CD4-positive, alpha-beta T cell treated with Interferon gamma for 1 hour (primary cell): ENCODE data around the gene PDP2.
A peak's percentile ranks its signal among the peaks of the same experiment; 100 is the strongest.
"Not testable (repeated sequence)": the region's sequence is repeated elsewhere in the genome, so short reads cannot be mapped to it uniquely, and the experiment has no call there.

Source experiments
- DNase-seq: peaks from one replicate; pipeline ENCODE4 v3.0.0-alpha.2; 2020

The PDP2 gene

DNA sequence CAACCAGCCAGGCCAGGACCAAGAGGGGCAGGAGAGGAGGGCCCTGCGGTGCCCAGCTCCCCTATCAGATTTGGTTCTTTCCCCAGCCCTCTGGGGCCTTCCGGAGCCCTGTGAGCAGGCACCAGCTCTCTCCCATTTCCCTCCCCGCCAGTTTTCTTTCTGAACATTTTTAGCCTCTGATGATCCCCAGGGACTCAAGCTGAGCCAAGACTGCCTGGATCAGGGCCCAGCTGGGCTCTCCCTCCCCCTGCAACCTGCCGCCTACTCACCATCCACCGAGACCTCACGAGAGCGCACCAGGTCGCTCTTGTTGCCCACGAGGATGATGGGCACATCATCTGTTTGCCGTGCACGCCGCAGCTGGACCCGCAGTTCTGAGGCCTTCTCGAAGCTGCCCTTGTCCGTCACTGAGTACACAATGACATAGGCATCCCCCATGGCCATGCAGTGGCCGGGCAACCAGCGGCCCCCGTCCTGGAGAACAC, 43.0 kb downstream of the PDP2 start:
- DNase-seq: no peak

DNA sequence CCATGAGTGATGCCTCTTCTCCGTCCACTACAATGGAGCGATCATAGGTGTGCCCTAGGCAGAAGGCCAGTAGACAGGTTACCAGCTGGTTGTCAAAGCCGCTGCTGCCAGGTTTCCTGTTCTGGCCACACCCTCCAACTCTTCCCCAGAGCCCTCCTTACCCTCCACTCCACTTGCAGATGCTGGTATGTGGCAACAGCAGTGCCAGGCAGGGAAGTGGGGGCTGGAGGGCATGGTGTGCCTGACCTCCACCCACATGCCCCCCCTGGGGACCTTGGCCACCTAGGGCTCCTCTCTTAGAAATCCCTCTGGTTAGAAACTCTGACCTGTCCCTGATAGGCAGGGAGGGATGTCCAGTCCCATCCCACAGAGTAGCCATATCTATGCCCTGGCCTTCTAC, 43.6 kb downstream of the PDP2 start:
- no peak for DNase-seq

DNA sequence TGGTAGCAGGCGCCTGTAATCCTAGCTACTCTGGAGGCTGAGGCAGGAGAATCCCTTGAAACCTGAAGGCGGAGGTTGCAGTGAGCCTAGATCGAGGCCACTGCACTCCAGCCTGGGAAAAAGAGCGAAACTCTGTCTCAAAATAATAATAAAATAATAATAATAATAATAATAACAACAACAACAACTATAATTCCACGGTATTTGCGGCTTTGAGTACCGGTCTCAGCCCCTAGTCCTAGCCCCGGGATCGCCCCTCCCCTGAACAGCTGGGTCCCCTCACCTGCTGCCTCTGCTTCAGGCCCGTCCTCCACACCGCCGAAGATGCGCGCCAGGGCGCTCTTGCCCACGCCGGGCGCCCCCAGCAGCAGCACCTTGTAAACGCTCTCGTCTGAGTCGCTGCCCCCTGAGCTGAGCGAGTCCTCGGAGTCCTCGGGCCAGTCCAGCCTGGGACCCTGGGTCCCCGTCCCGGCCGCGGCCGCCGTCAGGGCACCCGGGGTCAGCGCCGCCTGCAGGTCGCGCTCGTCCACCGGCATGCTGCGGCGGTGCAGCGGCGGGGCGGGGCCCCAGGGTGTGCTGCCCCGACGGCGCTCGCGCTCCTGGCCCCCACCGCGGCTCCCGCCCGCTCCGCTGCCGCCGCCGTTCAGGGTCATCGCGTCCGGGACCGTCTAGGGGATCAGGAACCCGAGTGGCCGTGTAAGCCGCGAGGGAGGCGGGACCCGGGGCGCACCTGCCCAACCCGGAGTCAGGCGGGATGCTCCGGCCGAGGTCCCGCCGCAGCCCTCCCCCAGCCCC, 44.4 kb downstream of the PDP2 start:
- peak; percentile 28 for DNase-seq

DNA sequence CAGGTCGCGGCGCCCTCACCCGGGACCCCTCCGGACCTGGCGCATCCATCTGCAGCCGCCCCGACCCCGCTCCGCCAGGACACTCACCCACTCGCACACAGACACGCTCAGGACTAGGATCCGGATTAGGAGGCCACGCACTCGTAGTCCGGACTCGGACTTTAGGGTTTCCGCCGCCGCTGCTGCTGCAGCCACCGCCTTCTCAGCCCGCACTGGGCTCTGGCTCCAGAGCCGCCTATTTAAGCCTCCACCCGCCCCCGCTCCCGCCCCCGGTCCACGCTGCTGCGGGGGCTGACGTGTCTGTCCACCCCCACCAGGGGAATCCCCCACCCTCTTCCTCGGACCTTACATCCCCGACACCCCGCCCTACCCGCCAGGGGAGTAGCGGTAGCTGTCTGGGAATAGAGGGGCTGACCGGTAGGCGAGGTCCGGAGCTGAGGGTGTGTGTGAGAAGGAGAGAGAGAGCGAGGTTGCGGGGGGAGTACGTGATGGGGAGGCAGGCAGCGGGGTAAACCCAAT, 45.1 kb downstream of the PDP2 start, which contains the start of gene RRAD:
Gene RRAD, minus strand, starts transcription at position 214 of the 519 bp plus-strand sequence. CDS start 356 bp downstream, outside the sequence.
- peak; percentile 43 for DNase-seq

DNA sequence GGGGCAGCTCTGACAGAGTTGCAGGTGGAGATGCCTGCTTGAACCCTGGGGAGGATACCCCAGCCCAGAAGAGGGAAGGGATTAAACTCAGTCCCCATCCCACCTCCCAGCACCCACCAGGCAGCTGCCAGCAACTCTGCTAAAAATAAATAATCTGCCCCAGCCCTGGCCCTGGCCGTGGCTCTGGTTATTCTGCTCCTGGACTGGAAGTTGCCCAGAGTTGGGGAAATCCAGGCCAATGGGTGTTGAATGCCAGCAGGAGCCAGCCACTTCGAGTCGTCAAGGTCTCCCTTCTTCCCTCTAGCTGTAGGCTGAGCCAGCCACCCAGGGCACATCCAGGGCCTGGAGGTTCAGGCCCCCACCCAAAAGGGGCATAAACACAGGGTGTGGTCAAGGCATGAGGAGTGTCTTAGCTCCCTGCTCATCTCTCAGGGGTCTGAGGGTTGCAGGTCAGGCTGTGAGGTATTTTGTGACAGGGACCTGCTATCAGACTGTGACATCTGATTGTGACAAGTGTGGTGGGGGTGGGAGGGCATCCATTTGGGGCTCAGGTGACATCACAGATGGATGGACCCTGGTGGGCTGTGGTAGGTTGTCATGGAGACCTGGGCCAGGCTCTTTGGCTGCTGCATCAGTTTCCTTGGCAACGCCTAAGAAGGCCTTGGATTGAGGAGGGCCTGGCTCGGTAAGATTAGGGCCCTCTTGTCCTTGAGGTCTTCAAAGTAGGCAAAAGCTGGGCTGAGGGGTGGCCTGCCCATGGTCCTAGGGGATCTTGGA, 46.0 kb downstream of the PDP2 start:
- DNase-seq: no peak

DNA sequence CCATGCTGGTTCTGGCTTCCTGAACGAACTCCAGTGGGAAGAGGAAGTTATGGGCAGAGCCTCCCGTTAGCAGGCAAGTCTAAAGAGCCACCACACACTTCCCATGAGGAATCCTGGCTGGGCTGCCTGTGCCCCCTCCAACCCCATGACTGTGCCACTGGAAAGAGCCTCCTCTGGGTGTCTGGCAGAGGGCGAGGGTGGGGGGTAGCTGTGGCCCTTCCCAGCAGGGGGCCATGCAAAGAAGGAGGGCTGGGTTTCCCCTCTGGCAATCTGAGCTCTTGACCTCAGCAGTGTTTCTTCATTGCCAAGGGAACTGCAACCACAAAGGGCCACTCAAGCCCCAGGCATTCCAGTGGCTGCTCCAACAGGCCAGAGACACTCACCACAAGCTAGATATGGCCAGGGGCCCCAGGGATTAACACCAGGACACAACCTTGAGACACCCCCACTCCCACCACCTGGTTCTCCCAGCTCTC, 46.7 kb downstream of the PDP2 start:
- peak; percentile 14 for DNase-seq

DNA sequence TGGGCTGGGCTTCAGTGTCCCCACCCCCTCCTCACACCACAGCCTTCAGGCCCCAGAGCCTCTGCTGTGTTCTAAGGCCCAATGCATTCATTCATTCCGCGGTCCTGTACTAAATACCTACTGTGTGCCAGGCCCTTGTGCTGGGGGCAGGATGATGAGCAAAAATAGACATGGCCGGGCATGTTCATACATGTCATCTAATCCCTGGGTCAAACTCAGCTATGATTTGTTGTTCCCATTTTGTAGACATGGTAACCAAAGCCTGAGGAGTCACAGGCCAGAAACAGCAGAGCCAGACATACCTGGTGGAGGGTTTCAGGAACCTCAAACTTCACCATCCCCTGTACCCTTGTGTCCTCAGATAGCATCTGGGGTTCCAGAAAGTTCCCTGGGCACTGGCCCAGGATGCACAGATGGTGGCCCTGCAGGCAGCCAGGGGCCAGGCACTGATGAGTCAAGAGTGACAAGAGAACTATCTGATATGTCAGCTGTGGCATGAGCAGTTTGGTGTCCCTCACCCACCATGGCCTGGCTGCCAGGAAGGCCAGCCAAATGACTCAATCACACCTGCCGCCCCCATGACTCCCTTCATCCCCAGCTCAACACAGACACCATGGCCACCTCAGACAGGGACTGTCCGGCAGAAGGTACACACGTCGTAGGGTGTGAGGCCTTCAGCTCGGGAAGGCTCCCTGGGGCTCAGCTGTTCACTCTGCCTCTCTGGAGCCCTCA, 47.8 kb downstream of the PDP2 start:
- DNase-seq: no peak

DNA sequence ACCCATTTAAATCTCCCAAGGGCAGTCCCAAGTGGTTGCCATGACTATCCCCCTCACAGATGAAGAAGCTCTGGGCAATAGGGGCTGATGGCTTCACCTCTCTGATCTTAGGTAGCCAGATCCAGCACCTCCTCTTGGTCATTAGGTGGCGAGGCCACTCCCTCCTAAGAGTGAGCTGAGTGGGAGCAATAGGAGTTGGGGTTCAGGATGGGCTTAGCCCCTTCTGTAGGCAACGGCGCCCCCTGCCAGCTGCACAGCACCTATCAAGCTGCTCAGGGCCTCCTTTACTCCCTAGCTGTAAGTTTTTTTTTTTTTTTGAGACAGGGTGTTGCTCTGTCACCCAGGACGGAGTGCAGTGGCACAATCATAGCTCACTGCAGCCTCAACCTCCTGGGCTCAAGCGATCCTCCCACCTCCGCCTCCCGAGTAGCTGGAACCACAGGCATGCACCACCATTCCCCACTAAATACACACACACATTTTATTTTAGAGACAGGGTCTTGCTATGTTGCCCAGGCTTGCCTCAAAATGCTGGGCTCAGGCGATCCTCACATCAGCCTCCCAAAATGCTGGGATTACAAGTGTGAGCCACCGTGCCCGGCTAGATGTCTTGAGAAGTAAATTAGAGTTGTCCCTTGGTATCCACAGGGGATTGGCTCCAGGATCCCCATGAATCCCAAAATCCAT, 48.5 kb downstream of the PDP2 start:
- peak; percentile 14 for DNase-seq

DNA sequence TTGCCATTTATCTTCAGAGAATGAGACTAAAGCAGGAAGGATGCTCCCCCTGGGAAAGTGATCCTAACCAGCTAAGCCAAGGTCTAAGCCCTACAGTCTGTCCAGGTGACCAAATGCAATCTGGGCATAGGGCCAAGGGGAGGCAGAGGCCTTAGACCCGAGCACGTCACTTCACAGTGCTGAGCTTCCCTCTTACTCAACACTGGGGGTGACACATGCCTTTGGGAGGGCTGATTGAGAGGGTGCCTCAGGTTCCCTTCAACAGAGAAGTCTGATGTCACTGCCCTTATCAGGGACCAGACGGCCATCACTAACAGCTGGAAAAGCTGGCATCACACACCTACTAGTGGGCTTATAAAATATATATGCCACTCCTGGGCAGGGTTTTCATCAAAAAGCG, 49.9 kb downstream of the PDP2 start:
- no peak for DNase-seq

DNA sequence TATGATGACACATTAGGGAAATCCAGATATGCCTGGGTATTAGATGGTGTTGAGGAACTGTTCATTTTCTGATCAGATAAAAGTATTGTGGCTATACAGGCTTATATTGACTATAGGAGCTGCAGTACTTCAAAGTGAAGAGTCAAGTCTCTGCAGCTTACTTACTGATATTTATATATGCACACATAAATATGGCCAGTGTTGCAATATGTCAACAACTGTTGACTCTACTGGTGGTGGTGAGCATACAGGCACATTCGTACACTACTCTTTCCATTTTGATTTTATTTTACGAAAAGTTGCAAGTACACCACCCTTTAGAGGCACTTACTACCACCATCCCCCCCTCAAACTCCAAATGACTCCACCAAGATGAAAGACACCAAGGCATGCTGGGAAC, 51.4 kb downstream of the PDP2 start:
- no peak for DNase-seq

DNA sequence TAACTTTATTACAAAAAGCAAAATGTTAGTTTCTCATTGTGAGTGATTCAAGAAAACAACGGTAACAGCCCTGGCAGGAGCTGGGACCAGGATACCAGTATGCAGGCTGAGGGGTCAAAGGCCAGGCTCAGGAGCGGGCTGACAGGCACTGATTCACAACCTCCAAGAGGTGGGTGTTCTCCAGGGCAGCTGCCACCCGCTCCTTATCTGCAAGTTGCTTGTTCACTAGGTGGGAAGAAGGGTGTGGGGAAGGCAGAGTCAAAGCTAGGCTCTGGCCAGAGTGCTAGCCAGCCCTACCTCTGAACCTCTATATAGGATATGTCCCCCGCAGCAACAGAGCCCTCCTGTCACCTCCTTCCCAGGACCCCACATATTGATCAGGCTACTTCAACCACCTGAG, 51.8 kb downstream of the PDP2 start:
- no peak for DNase-seq

DNA sequence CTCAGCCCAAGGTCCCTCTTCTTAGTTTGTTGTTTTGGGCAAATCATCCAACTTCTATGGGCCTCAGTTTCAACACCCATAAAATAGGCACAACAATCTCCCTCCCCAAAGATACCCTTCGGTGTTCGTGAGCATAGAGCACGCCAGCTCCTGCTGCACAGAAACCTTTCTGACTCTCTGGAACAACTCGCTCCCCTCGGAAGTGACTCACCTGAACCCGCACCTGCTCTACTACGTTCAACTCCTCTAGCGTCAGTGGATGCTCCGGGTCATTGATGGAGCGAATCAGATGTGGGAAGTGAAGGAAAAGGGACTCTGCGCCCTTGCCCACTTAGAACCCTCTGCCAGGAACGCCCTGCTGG, 53.4 kb downstream of the PDP2 start:
- DNase-seq: no peak

DNA sequence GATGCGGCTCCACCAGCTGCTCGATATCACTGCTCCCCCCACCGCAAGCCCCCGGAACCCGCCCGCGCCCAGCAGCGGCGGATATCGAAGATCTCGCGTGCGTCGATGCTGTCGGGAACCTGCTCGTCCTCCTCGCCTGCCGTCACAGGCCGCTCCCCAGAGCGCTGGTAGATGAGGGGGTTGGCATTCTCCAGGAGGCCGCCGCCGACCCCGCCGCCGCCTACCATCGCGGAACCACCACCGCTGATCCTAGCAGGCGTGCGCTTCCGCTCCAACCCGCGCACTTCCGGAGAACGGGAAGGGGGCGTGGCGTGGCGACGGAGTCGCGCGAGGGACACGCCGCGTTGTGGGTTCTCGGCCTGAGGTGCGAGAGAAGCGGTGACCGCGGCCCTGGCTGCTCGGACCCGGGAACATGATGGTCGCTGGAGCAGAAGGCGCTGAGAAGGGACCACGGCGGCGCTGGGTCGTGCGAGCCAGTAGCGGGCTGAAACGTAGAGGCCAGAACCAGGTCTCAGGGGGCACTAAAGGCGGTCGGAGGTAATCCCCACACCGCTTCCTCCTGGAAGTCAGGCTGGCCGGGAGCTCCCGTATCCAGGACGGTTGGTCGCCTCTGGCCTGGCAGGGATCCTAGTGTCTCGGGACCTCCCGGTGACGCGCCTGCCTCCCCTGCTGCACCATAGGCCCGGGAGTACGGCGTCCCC, 54.0 kb downstream of the PDP2 start, which contains the start of gene CIAO2B:
Gene CIAO2B, minus strand, starts transcription at position 265 of the 701 bp plus-strand sequence. Its CDS starts 38 bp downstream, at position 227.
- DNase-seq: peak; percentile 86

DNA sequence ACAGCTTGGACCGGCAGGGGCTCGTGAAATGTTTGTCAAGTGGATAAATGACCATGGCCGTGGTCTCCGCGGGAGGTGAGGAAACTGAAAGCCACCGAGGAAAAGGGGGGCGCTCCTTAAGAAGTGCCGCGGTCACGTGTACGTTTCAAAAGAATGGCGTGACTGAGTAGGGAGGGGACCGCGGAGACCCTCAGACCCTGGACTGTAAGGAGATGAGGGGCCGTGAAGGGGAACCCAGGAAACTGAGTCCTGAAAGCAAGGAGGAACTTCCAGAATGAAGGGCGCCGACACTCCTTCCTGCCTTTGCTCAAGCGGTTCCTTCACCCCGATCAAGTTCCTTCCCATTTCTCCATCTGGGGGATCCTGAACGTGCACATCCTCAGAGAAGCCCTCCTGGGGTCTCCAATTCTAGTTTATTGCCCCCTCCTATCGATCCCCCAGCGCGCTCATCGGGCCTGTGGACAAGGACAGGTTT, 54.6 kb downstream of the PDP2 start:
- not testable (repeated sequence) for DNase-seq

DNA sequence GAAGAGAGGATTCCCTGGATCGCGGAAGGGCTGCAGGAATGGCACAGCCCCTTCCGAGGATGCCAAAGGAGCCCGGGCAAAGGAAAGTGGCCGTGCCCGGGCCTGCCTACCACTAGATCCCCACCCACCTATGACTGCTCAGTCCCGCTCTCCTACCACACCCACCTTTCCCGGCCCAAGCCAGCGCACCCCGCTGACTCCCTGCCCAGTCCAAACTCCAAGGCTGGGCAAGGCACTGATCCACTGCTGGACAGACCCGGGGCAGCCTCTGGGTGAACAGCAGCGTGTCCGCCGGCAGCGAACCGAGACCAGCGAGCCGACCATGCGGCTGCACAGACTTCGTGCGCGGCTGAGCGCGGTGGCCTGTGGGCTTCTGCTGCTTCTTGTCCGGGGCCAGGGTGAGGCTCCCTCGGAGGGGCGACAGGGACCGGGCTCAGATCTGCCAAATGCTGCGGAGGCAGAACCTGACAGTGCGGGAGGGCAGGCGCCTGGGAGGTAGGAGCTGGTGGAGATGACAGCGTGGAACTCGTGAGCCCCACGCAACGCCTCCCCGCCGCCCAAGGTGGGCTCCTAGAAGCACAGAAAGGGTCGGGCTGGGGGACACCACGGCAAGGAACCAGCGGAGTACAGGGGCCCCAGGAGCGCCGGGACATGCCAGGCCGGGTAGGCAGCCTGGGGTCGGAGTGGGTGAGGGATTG, 55.1 kb downstream of the PDP2 start, which contains the start of gene CES2:
Gene CES2, plus strand, starts transcription at position 203 of the 698 bp plus-strand sequence. Its CDS starts 120 bp downstream, at position 323.
- DNase-seq: no peak

DNA sequence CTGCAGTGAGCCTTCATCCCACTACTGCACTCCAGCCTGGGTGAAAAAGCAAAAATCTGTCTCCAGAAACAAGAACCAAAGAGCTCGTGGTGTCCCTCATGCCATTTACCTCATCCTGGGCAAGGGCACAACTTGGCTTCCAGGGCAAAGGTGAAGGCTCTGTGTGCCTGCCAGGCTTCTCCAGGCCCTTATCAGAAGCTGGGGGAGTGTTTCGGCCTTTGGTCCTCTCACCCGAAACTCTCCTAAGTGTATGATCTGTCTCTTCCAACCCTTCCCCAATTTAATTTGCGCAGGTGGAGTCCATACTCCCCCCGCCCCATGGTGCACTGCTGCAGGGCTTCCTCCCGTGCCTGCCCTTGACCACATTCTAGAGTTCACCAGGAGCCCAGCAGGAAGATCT, 56.1 kb downstream of the PDP2 start:
- DNase-seq: no peak

DNA sequence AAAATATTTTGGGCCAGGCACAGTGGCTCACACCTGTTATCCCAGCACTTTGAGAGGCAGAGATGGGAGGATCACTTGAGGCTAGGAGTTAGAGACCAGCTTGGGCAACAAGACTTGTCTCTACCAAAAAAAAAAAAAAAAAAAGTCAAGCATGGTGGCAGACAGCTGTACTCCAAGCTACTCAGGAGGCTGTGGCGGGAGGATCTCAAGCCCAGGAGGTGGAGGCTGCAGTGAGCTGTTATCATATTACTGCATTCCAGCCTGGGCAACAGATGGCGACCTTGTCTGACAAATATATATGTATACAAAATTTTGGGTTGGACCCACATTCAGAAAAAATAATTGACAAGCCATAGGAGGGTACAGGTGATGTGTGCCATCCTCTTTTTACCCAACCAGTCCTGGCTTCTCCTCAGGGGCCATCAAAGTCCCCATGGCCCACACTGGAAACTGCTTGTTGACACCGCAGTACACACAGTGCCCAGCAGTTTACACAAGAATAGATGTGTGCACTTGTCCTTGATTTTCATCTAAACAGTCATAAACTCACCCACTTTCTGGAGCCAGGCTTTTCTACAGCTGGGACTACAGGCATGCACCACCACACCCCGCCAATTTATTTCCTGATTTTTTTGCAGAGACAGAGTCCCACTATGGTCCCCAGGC, 56.7 kb downstream of the PDP2 start:
- DNase-seq: no peak

DNA sequence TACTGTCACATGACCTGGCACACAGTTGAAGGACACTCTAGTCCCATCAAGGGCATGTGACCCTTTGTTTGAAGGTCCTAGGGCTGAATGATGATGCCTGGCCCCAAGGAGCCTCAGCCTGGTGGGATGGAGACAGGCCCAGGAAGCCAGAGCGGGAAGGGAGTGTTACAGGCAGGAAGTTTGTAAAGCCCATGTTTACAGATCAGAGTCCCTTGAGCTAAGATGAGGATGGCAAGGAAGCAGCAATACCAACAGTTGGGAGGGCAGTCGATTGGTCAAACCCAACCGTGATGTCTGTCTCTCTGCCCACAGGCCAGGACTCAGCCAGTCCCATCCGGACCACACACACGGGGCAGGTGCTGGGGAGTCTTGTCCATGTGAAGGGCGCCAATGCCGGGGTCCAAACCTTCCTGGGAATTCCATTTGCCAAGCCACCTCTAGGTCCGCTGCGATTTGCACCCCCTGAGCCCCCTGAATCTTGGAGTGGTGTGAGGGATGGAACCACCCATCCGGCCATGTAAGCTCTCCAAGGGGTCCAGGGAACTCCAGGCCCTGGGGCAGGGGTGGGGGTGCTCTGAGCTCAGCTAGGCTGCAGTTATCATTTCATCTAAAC, 57.5 kb downstream of the PDP2 start:
- no peak for DNase-seq

DNA sequence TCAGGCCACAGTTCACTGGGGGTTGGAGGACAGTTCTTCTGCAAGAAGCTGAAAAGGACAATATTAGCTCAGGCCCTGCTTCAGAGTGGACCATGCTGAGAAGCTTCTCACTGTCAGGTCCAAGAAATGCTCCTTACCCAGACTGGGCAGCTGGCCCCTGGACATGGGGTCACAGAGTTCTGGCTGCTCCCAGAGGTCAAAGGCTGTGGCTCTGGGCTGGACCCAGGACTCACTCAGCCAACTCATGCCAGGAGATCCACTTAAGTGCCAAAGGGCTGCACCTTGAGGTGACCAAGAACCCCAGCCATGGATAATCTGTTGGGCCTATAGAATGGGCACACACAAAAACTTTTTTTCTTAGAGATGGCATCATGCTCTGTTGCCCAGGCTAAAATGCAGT, 59.1 kb downstream of the PDP2 start:
- DNase-seq: no peak

DNA sequence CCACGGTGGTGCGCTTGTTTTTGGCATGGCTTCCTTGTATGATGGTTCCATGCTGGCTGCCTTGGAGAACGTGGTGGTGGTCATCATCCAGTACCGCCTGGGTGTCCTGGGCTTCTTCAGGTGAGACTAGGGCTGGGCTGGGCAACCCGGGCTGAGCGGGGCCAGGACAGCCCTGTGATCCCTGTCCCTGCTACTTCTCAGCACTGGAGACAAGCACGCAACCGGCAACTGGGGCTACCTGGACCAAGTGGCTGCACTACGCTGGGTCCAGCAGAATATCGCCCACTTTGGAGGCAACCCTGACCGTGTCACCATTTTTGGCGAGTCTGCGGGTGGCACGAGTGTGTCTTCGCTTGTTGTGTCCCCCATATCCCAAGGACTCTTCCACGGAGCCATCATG, 59.9 kb downstream of the PDP2 start:
- no peak for DNase-seq
